Colon (tissue), 2 donors: ENCODE measurements around the gene MELTF.

Experiments
- FAIRE-seq: peaks from 2 replicates; lab custom pipeline; 2012; peaks lifted over from hg19 to GRCh38; lab: Jason Lieb, UNC
- donor health status: control.
- donor health status: control.

The MELTF gene

GRCh38 chr3:196991581-196992460 lies 37.8 kb downstream of the MELTF start:
- FAIRE-seq, result no peak

GRCh38 chr3:196990601-196991007 lies 39.0 kb downstream of the MELTF start:
- no peak for FAIRE-seq

- no peak for FAIRE-seq
Observed at GRCh38 chr3:196989721-196990262, 39.8 kb downstream of the MELTF start.

DNA sequence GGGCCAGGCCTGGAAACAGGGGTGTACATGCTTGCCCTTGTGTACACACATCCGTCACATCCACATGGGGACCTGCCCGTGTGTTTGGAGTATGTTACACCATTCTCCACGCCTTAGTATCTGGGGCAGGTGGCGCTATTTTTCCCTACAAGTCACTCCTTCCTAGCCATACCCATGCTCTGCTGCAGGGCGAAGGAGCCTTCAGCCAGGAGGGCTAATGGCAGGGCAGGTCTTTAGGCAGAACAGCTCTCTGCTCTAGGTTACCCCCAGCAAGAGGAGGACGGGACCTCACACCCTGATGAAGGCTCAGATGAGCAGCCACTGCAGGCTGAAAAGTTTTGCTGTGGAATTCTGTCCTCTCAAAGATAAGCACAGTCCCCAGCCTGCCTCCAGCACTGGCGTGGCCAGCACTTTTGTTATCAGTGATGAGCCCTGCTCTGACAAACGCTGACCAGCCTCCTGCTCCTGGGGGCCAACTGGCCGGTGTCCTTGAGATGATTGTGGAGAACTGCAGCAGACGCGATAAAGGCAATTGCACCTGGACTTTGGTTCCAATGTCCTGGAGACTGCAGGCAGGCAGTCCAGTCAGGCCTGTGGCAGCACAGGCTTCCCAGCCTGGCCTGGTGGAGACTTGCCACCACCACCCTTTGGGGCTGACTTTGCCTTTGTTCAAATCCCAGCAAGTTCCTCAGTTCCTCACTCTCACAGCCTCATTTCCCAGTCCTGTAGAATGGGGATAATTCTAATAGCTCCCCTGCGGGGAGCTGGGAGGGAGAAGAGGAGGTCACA lies 41.2 kb downstream of the MELTF start:
- no peak for FAIRE-seq

DNA sequence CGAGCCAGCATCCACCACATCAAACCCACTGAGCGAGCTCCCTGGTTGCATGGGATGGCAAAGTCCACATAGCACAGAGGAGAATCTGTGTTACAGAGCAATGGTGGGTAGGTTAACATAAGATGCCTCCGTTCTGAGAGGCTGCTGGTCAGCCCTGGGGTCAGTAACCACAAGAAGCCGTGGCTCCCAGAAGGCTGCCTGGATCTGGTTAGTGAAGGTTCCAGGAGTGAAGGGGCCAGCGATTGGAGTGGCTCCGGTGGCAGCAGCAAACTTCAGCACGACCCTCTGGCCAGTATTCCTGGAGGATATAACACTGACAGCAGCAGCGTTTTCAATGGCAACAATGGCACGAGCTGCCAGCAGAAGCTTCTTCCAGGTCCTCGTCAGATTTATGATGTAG lies 42.6 kb downstream of the MELTF start:
- no peak for FAIRE-seq

- FAIRE-seq, result peak; percentile 86
Observed at GRCh38 chr3:196985954-196986885, 43.4 kb downstream of the MELTF start.

GRCh38 chr3:196985298-196985697 lies 44.3 kb downstream of the MELTF start:
- no peak for FAIRE-seq

- FAIRE-seq, result no peak
Observed at GRCh38 chr3:196983186-196983585, 46.4 kb downstream of the MELTF start.

DNA sequence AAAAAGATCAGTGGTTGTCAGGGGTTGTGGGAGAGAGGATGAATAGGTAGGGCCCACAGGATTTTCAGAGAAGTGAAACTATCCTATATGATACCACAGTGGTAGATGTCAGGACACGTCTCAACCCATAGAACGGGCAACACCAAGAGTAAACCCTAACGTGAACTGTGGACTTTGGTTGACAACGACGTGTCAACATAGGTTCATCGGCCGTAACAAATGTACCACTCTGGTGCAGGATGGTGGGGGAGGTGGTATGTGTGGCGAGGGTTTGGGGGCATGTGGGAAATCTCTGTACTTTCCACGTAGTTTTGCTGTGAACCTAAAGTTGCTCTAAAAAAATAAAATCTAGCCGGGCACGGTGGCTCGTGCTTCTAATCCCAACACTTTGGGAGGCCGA lies 48.0 kb downstream of the MELTF start:
- FAIRE-seq, result no peak

DNA sequence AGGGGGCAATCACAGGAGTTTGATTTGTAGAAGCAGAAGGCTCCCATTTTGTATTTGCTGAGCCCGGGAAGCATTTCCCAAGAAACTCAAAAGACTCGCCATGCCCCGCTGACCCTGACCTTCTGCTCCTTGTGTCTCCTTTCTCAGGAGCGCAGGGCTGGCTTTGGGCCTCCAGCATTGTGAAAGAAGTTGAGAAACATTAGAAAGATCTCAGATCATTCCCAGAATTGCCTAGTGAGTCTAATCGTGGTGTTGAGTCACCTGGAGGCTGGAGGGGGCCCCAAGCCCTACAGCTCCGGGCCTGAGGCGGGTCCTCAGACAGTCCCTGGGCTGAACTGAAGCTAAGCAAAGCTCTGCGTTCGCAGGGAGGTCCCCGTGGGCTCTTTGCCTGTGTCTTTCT lies 50.1 kb downstream of the MELTF start:
- FAIRE-seq, result no peak

DNA sequence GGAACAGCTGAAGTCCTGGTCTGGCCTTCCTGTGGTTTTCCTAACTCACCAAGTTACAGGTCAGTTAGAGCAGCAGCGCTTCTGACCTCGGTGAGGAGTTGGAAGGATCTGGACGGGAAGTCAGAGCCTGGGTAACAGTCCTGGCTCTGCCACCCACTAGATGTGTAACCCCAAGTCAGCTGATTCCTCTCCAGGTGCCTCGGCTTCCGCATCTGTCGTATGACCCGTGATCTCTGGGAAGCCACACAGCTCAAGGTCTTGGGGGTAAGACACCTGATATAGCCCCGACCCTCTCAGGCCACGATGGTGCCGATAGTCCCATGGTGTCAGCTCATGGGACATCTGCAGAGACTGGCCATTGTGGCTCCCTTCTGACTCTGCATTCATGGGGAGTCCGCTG lies 52.7 kb downstream of the MELTF start:
- FAIRE-seq, result no peak

DNA sequence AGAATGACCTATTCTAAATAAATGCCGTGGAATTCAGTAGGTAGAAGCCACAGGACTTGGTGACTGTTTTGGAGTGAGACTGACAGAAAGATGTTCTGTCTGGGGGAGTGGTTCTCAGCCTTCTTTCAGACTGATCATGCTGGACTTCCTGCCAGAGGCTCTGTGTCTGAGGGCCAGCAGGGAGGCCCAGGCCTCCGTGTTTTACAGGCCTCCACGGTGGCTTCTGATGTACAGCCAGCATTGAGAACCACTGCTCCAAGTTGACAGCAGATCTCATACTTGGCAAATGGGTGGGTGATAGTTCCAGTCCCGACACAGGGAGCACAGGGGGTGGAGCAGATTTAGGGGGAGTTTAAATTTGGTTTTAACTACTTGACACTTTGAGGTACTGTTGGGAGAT lies 54.3 kb downstream of the MELTF start:
- FAIRE-seq, result no peak

DNA sequence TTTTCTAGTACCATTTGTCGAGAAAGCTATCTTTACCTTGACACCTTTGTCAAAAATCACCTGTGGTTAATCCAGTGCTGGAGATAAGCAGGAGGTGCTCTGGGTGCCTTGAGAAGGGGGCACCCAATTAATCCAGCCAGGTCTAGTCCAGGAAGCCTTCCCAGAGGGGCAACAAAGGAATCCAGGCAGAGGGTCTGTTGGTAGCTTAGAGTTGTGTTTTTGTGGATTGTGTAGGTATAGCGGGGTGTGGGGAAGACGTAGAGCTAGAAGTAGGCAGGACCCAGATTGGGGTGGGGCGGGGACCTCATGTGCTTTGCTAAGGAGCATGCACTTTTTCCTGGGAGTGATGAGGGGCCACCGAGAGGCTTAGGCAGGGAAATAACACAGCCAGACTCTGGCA lies 55.0 kb downstream of the MELTF start:
- no peak for FAIRE-seq

GRCh38 chr3:196971094-196971698 lies 58.4 kb downstream of the MELTF start:
- no peak for FAIRE-seq

GRCh38 chr3:196970547-196971093 lies 59.0 kb downstream of the MELTF start:
- no peak for FAIRE-seq

DNA sequence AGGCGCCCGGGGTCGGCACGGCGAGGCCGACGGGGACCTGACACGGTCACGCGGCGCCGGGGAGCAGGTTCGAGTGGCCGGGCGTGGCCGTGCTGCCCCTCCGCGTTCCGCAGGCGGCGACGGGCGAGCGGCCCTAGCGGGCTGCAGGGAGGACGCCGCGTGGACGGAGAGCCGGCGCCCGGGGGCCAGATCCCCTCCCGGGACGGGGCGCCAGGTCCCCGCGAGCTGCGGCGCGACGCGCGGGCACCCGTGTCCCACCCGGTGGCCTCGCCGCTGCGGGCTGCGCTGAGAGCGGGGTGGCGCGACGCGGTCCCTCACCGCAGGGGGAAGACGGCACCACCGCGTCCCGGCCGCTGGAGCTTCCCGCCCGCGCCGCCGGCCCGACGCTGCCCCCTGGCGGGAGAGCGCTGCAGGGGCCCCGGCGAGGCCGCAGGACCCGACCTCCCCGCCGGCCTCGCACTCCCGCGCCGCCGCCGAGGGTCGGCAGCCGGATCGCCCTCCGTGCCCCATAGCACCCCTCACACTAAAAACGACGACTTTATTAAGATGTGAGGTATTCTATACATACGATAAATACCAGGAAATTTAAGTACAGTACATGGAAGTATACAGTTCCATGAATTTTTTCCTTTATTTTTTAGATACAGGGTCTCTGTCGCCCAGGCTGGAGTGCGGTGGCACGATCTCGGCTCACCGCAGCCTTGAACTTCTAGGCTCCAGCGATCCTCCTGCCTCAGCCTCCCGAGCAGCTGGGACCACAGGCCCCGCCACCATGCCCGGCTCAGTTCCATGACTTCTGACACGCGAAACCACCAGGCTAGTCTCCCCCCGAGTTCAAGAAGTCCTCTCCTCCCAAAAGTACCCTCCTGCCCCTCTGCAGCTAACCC lies 59.7 kb downstream of the MELTF start:
- no peak for FAIRE-seq

- FAIRE-seq, result no peak
Observed at GRCh38 chr3:196969134-196969659, 60.4 kb downstream of the MELTF start.

GRCh38 chr3:196968233-196969133 lies 61.1 kb downstream of the MELTF start, which contains the start of gene PIGZ:
Gene PIGZ (minus strand): TSS chr3:196968833. CDS start chr3:196952031, 16,802 bp downstream.
- FAIRE-seq, result no peak
